ENCODE measurements around the gene SP3.

DNA sequence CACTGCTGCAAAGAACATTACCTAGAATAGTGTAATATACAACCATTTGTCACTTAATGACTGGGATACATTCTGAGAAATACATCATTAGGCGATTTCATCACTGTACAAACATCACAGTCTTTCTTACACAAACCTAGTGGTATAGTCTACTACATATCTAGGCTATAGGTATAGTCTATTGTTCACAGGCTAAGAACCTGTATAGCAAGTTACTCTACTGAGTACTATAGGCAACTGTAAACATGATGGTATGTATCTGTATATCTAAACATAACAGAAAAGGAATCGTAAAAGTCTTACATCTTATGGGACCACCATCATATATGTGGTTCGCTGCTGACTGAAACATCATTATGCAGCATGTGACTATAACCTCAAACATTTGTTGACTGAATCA lies 21.4 kb downstream of the SP3 start:
- TF ChIP-seq, protein P1, sequence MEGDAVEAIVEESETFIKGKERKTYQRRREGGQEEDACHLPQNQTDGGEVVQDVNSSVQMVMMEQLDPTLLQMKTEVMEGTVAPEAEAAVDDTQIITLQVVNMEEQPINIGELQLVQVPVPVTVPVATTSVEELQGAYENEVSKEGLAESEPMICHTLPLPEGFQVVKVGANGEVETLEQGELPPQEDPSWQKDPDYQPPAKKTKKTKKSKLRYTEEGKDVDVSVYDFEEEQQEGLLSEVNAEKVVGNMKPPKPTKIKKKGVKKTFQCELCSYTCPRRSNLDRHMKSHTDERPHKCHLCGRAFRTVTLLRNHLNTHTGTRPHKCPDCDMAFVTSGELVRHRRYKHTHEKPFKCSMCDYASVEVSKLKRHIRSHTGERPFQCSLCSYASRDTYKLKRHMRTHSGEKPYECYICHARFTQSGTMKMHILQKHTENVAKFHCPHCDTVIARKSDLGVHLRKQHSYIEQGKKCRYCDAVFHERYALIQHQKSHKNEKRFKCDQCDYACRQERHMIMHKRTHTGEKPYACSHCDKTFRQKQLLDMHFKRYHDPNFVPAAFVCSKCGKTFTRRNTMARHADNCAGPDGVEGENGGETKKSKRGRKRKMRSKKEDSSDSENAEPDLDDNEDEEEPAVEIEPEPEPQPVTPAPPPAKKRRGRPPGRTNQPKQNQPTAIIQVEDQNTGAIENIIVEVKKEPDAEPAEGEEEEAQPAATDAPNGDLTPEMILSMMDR (IDR thresholded peaks at IDR 0.05): no peak
- TF ChIP-seq POLR2A (IDR thresholded peaks at IDR 0.05) (no peak), POLR2AphosphoS5 (IDR thresholded peaks at IDR 0.05) (no peak), EP300 (IDR thresholded peaks at IDR 0.05) (no peak)

All from gastroesophageal sphincter (tissue), 3 donors.